ENCODE results near the gene LMAN1L.

LMAN1L gene

GRCh38 chr15:74804935-74805334, 7.7 kb upstream of the LMAN1L start:
- H3K9me2 ChIP-seq (replicated peaks; ENCODE audit: insufficient read depth, low read length): no peaks in the 10 kb centered on the region
- H3K36me3 ChIP-seq (replicated peaks; ENCODE audit: insufficient read depth, low read length): peaks cover 21% of the 10 kb centered on the region
- no peaks in the 10 kb centered on the region for H3K27me3 ChIP-seq (replicated peaks; ENCODE audit: insufficient read depth, low read length)
- H3K4me2 ChIP-seq (ENCODE audit: low read depth, low read length): no peak overlapping the region
- H3K9ac ChIP-seq (ENCODE audit: low read length): no peak overlapping the region
- no peak overlapping the region for H3K4me3 ChIP-seq (ENCODE audit: low read length)
- no peak overlapping the region for H3K27ac ChIP-seq (ENCODE audit: low read length)
- H2AFZ ChIP-seq (ENCODE audit: low read length): no peak overlapping the region
- TF ChIP-seq EZH2 (optimal IDR thresholded peaks at IDR 0.05; ENCODE audit: low read depth, low read length) (no peak), EZH2phosphoT487 (IDR thresholded peaks at IDR 0.05; ENCODE audit: low read length) (no peak)
- TF ChIP-seq, protein P1, sequence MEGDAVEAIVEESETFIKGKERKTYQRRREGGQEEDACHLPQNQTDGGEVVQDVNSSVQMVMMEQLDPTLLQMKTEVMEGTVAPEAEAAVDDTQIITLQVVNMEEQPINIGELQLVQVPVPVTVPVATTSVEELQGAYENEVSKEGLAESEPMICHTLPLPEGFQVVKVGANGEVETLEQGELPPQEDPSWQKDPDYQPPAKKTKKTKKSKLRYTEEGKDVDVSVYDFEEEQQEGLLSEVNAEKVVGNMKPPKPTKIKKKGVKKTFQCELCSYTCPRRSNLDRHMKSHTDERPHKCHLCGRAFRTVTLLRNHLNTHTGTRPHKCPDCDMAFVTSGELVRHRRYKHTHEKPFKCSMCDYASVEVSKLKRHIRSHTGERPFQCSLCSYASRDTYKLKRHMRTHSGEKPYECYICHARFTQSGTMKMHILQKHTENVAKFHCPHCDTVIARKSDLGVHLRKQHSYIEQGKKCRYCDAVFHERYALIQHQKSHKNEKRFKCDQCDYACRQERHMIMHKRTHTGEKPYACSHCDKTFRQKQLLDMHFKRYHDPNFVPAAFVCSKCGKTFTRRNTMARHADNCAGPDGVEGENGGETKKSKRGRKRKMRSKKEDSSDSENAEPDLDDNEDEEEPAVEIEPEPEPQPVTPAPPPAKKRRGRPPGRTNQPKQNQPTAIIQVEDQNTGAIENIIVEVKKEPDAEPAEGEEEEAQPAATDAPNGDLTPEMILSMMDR (IDR thresholded peaks at IDR 0.05; ENCODE audit: low read length): no peak
- peaks cover 22% of the 10 kb centered on the region for H3K79me2 ChIP-seq (ENCODE audit: low read length)
- H3F3A ChIP-seq (ENCODE audit: insufficient read depth, low read length): peaks cover 15% of the 10 kb centered on the region
- no peak for DNase-seq
- H3K9me3 ChIP-seq (replicated peaks; ENCODE audit: insufficient read depth, low read length): no peaks in the 10 kb centered on the region
- H4K20me1 ChIP-seq (ENCODE audit: insufficient read depth, low read length): peaks cover 6% of the 10 kb centered on the region; the same call in 1 of the 2 replicates
- peaks cover 2% of the 10 kb centered on the region for H3K4me1 ChIP-seq (ENCODE audit: low read length)

GRCh38 chr15:74807282-74807681, 5.4 kb upstream of the LMAN1L start:
- TF ChIP-seq EZH2phosphoT487 (IDR thresholded peaks at IDR 0.05; ENCODE audit: low read length): no peak
- TF ChIP-seq, protein P1 (IDR thresholded peaks at IDR 0.05; ENCODE audit: low read length): no peak
- TF ChIP-seq EZH2 (optimal IDR thresholded peaks at IDR 0.05; ENCODE audit: low read depth, low read length): no peak
- peaks cover 3% of the 10 kb centered on the region for H3K36me3 ChIP-seq (replicated peaks; ENCODE audit: insufficient read depth, low read length)
- H3F3A ChIP-seq (ENCODE audit: insufficient read depth, low read length): peaks cover 11% of the 10 kb centered on the region
- no peak overlapping the region for H3K27ac ChIP-seq (ENCODE audit: low read length)
- no peak overlapping the region for H2AFZ ChIP-seq (ENCODE audit: low read length)
- H3K9ac ChIP-seq (ENCODE audit: low read length): no peak overlapping the region
- H3K4me3 ChIP-seq (ENCODE audit: low read length): no peak overlapping the region
- H3K9me3 ChIP-seq (replicated peaks; ENCODE audit: insufficient read depth, low read length): no peaks in the 10 kb centered on the region
- H3K9me2 ChIP-seq (replicated peaks; ENCODE audit: insufficient read depth, low read length): no peaks in the 10 kb centered on the region
- H3K27me3 ChIP-seq (replicated peaks; ENCODE audit: insufficient read depth, low read length): no peaks in the 10 kb centered on the region
- DNase-seq: no peak
- peaks cover under 1% of the 10 kb centered on the region; the same call in 1 of the 2 replicates for H3K79me2 ChIP-seq (ENCODE audit: low read length)
- no peaks in the 10 kb centered on the region for H3K4me1 ChIP-seq (ENCODE audit: low read length)
- H4K20me1 ChIP-seq (ENCODE audit: insufficient read depth, low read length): 0 out of 2 replicates have a peak, but pooled peaks cover 6% of the 10 kb centered on the region
- H3K4me2 ChIP-seq (ENCODE audit: low read depth, low read length): no peak overlapping the region

- Histone ChIP-seq H3K9ac (ENCODE audit: low read length) (no peak overlapping the region), H3K9me3 (replicated peaks; ENCODE audit: insufficient read depth, low read length) (no peaks in the 10 kb centered on the region), H3F3A (ENCODE audit: insufficient read depth, low read length) (peaks cover 11% of the 10 kb centered on the region), H3K27ac (ENCODE audit: low read length) (no peak overlapping the region), H3K4me1 (ENCODE audit: low read length) (no peaks in the 10 kb centered on the region), H3K4me2 (ENCODE audit: low read depth, low read length) (no peak overlapping the region), H3K4me3 (ENCODE audit: low read length) (no peak overlapping the region), H2AFZ (ENCODE audit: low read length) (no peak overlapping the region), H3K36me3 (replicated peaks; ENCODE audit: insufficient read depth, low read length) (no peaks in the 10 kb centered on the region; the same call in none of the 2 replicates), H3K79me2 (ENCODE audit: low read length) (no peaks in the 10 kb centered on the region), H3K27me3 (replicated peaks; ENCODE audit: insufficient read depth, low read length) (no peaks in the 10 kb centered on the region), H3K9me2 (replicated peaks; ENCODE audit: insufficient read depth, low read length) (no peaks in the 10 kb centered on the region), H4K20me1 (ENCODE audit: insufficient read depth, low read length) (0 out of 2 replicates have a peak, but pooled peaks cover under 1% of the 10 kb centered on the region)
- no peak for DNase-seq
- TF ChIP-seq, protein P1 (IDR thresholded peaks at IDR 0.05; ENCODE audit: low read length): no peak
- TF ChIP-seq EZH2phosphoT487 (IDR thresholded peaks at IDR 0.05; ENCODE audit: low read length) (no peak), EZH2 (optimal IDR thresholded peaks at IDR 0.05; ENCODE audit: low read depth, low read length) (no peak)
Observed at GRCh38 chr15:74808078-74808839, 4.4 kb upstream of the LMAN1L start.
